ENCODE data around the gene PRR19.

PRR19 gene

GRCh38 chr19:42290523-42291434 lies 11.2 kb upstream of the PRR19 start:
- TF ChIP-seq GATA1 (IDR thresholded peaks at IDR 0.05; ENCODE audit: low read depth, low read length), result no peak
- TF ChIP-seq POLR2A (IDR thresholded peaks at IDR 0.05; ENCODE audit: low read length), result no peak
- DNase-seq, result peak; percentile 62 to 65

GRCh38 chr19:42291435-42291810 lies 10.5 kb upstream of the PRR19 start:
- no peak for DNase-seq
- TF ChIP-seq GATA1 (IDR thresholded peaks at IDR 0.05; ENCODE audit: low read depth, low read length) (no peak), POLR2A (IDR thresholded peaks at IDR 0.05; ENCODE audit: low read length) (no peak)

- DNase-seq, result no peak
- TF ChIP-seq POLR2A (IDR thresholded peaks at IDR 0.05; ENCODE audit: low read length), result no peak
- TF ChIP-seq GATA1 (IDR thresholded peaks at IDR 0.05; ENCODE audit: low read depth, low read length), result no peak
Measured at GRCh38 chr19:42292042-42292960, 9.6 kb upstream of the PRR19 start.

GRCh38 chr19:42292963-42293362 lies 9.0 kb upstream of the PRR19 start:
- no peak for DNase-seq
- no peak for TF ChIP-seq GATA1 (IDR thresholded peaks at IDR 0.05; ENCODE audit: low read depth, low read length)
- no peak for TF ChIP-seq POLR2A (IDR thresholded peaks at IDR 0.05; ENCODE audit: low read length)

GRCh38 chr19:42293540-42293939 lies 8.4 kb upstream of the PRR19 start:
- no peak for DNase-seq

GRCh38 chr19:42293948-42294347 lies 8.0 kb upstream of the PRR19 start:
- no peak for DNase-seq
- no peak for TF ChIP-seq GATA1 (IDR thresholded peaks at IDR 0.05; ENCODE audit: low read depth, low read length)
- TF ChIP-seq POLR2A (IDR thresholded peaks at IDR 0.05; ENCODE audit: low read length), result no peak

More at GRCh38 chr19:42293540-42293939, 8.4 kb upstream of the PRR19 start:
- TF ChIP-seq POLR2A (IDR thresholded peaks at IDR 0.05; ENCODE audit: low read length) (no peak), GATA1 (IDR thresholded peaks at IDR 0.05; ENCODE audit: low read depth, low read length) (no peak)

- TF ChIP-seq POLR2A (IDR thresholded peaks at IDR 0.05; ENCODE audit: low read length) (no peak), GATA1 (IDR thresholded peaks at IDR 0.05; ENCODE audit: low read depth, low read length) (no peak)
- DNase-seq, result no peak
Measured at GRCh38 chr19:42294471-42295137, 7.3 kb upstream of the PRR19 start.

GRCh38 chr19:42295342-42295741 lies 6.6 kb upstream of the PRR19 start:
- DNase-seq, result no peak
- TF ChIP-seq GATA1 (IDR thresholded peaks at IDR 0.05; ENCODE audit: low read depth, low read length) (no peak), POLR2A (IDR thresholded peaks at IDR 0.05; ENCODE audit: low read length) (no peak)

GRCh38 chr19:42295831-42296525 lies 6.0 kb upstream of the PRR19 start:
- TF ChIP-seq POLR2A (IDR thresholded peaks at IDR 0.05; ENCODE audit: low read length) (peak; percentile 46), GATA1 (IDR thresholded peaks at IDR 0.05; ENCODE audit: low read depth, low read length) (no peak)
- peak; percentile 75 to 89 for DNase-seq

- TF ChIP-seq POLR2A (IDR thresholded peaks at IDR 0.05; ENCODE audit: low read length), result no peak
- TF ChIP-seq GATA1 (IDR thresholded peaks at IDR 0.05; ENCODE audit: low read depth, low read length), result no peak
- DNase-seq, result no peak
Measured at GRCh38 chr19:42297039-42297438, 4.9 kb upstream of the PRR19 start.

GRCh38 chr19:42303101-42303464 lies 1.2 kb downstream of the PRR19 start:
- DNase-seq, result no peak
- no peak for TF ChIP-seq POLR2A (IDR thresholded peaks at IDR 0.05; ENCODE audit: low read length)
- no peak for TF ChIP-seq GATA1 (IDR thresholded peaks at IDR 0.05; ENCODE audit: low read depth, low read length)

GRCh38 chr19:42303876-42304275 lies 1.9 kb downstream of the PRR19 start:
- DNase-seq, result no peak
- no peak for TF ChIP-seq GATA1 (IDR thresholded peaks at IDR 0.05; ENCODE audit: low read depth, low read length)
- no peak for TF ChIP-seq POLR2A (IDR thresholded peaks at IDR 0.05; ENCODE audit: low read length)

GRCh38 chr19:42306646-42307045 lies 4.7 kb downstream of the PRR19 start:
- no peak for DNase-seq
- TF ChIP-seq GATA1 (IDR thresholded peaks at IDR 0.05; ENCODE audit: low read depth, low read length) (no peak), POLR2A (IDR thresholded peaks at IDR 0.05; ENCODE audit: low read length) (no peak)
